Measurements from ENCODE around the gene SC5D.

SC5D gene

GRCh38 chr11:121293288-121293594, 670 bp downstream of the SC5D start:
- DNase-seq, result no peak

- no peak for DNase-seq
Measured at GRCh38 chr11:121295246-121296029, 2.9 kb downstream of the SC5D start.

- DNase-seq, result no peak
Measured at GRCh38 chr11:121297872-121298271, 5.3 kb downstream of the SC5D start.

GRCh38 chr11:121298774-121299173, 6.2 kb downstream of the SC5D start:
- no peak for DNase-seq

- no peak for DNase-seq
Measured at GRCh38 chr11:121299417-121299816, 6.8 kb downstream of the SC5D start.

- DNase-seq, result no peak
Measured at GRCh38 chr11:121300313-121300971, 7.9 kb downstream of the SC5D start.

- no peak for DNase-seq
Measured at GRCh38 chr11:121300972-121301699, 8.6 kb downstream of the SC5D start.

- no peak for DNase-seq
Measured at GRCh38 chr11:121304759-121305158, 12.2 kb downstream of the SC5D start.

- DNase-seq, result no peak
Measured at GRCh38 chr11:121308816-121309215, 16.2 kb downstream of the SC5D start.

- no peak for DNase-seq
Measured at GRCh38 chr11:121309688-121310087, 17.1 kb downstream of the SC5D start.

GRCh38 chr11:121310908-121311307, 18.3 kb downstream of the SC5D start:
- DNase-seq, result no peak

- no peak for DNase-seq
Measured at GRCh38 chr11:121311373-121311772, 18.8 kb downstream of the SC5D start.

- DNase-seq, result no peak
Measured at GRCh38 chr11:121312483-121312882, 19.9 kb downstream of the SC5D start.

GRCh38 chr11:121318848-121319834, 26.6 kb downstream of the SC5D start:
- DNase-seq, result peak; percentile 9 to 25

- DNase-seq, result peak; percentile 20 to 30
Measured at GRCh38 chr11:121321614-121322243, 29.2 kb downstream of the SC5D start.

- no peak for DNase-seq
Measured at GRCh38 chr11:121323046-121323607, 30.6 kb downstream of the SC5D start.

- no peak for DNase-seq
Measured at GRCh38 chr11:121326230-121326629, 33.7 kb downstream of the SC5D start.

GRCh38 chr11:121327553-121327952, 35.0 kb downstream of the SC5D start:
- DNase-seq, result no peak

- DNase-seq, result peak; percentile 24 to 25
Measured at GRCh38 chr11:121328176-121328966, 35.8 kb downstream of the SC5D start.

GRCh38 chr11:121328967-121329679, 36.6 kb downstream of the SC5D start:
- peak in 1 of 2 donors; percentile 8 for DNase-seq
